Measurements from ENCODE around the gene CRY1. TPM values are rescaled to one million over a fixed set of nuclear protein-coding genes. Genes with fewer than 3 reads are reported as not detected.
"Not testable (repeated sequence)": the region's sequence is repeated elsewhere in the genome, so short reads cannot be mapped to it uniquely, and the experiment has no call there.

Gene CRY1
- total RNA-seq, 1 donor from 2014 or later = 10.1 TPM

- Mint-ChIP-seq H3K9me3 (ENCODE audit: unreplicated experiment) (no peaks in the 10 kb centered on the region), H3K4me1 (ENCODE audit: low read depth, unreplicated experiment) (no peaks in the 10 kb centered on the region), H3K4me3 (ENCODE audit: unreplicated experiment) (no peak overlapping the region), H3K36me3 (ENCODE audit: unreplicated experiment) (peaks cover 10% of the 10 kb centered on the region), H3K27ac (ENCODE audit: unreplicated experiment) (no peak overlapping the region), H3K27me3 (ENCODE audit: unreplicated experiment) (peaks cover 2% of the 10 kb centered on the region)
- no peak for DNase-seq
- no peak for TF ChIP-seq CTCF (IDR thresholded peaks at IDR 0.05; ENCODE audit: partially characterized antibody, unreplicated experiment)
Measured at GRCh38 chr12:106999446-106999845, 93.9 kb downstream of the CRY1 start.

DNA sequence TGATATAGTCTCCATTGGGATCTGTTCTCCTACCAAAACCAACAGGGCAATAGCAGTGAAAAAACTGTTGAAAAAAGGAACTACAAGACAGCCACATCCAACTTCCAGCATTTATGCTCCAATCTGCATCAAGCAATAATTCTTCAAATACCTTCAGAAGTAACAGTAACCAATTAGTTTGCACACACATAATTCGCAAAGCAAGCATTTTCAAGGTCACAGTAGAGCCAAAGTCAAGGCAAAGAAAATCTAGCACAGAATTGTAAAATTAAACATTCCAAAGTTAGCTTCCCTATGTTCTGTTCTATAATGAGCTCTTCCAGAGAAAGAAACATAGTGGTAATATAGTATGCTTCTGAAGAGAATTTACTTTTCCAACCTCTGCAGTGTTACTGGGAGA lies 95.4 kb downstream of the CRY1 start:
- Mint-ChIP-seq H3K4me3 (ENCODE audit: unreplicated experiment) (no peak overlapping the region), H3K27me3 (ENCODE audit: unreplicated experiment) (peaks cover 2% of the 10 kb centered on the region), H3K9me3 (ENCODE audit: unreplicated experiment) (no peaks in the 10 kb centered on the region), H3K4me1 (ENCODE audit: low read depth, unreplicated experiment) (no peaks in the 10 kb centered on the region), H3K36me3 (ENCODE audit: unreplicated experiment) (peaks cover 10% of the 10 kb centered on the region), H3K27ac (ENCODE audit: unreplicated experiment) (no peak overlapping the region)
- DNase-seq = no peak
- TF ChIP-seq CTCF (IDR thresholded peaks at IDR 0.05; ENCODE audit: partially characterized antibody, unreplicated experiment) = no peak

DNA sequence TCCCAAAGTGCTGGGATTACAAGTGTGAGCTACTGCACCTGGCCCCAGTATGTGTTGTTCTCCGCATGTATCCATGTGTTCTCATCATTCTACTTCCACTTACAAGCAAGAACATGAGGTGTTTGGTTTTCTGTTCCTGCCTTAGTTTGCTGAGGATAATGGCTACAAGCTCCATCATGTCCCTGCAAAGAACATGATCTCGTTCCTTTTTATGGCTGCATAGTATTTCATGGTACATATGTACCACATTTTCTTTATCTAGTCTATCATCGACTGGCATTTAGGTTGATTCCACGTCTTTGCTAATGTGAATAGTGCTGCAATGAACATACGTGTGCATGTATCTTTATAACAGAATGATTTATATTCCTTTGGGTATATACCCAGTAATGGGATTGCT lies 97.2 kb downstream of the CRY1 start:
- H3K36me3 Mint-ChIP-seq (ENCODE audit: unreplicated experiment); H3K4me1 Mint-ChIP-seq (ENCODE audit: low read depth, unreplicated experiment); H3K27ac Mint-ChIP-seq (ENCODE audit: unreplicated experiment); H3K4me3 Mint-ChIP-seq (ENCODE audit: unreplicated experiment); H3K9me3 Mint-ChIP-seq (ENCODE audit: unreplicated experiment); DNase-seq; H3K27me3 Mint-ChIP-seq (ENCODE audit: unreplicated experiment): not testable (repeated sequence)

DNA sequence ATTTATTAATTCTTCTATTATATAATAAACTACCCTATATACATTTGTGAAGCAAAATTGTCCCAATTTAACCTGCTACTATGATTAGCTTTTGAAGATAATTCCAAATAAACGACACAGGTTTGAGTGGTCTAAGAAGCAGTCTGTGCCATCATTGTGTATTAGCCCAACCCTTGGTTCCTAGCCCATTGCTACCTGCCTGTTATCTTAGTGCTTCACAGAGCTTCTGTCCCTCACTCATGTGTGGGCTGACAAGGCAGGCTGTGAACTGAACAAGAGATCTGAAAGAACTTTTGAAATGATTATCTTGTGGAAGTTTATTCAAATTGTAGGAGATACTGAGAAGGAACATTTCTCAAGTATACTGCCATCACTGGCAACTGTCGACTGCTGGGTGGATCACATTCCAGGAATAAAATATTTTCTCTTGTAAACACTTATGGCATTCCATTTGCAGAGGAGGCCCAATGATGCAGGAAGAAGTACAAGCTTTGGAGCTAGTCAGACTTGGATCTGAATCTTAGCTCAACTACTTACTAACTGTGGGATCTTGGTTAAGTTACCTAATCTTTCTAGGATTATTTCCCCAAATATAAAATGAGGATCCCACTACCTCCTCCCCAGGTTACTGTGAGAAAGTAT lies 98.6 kb downstream of the CRY1 start:
- no peaks in the 10 kb centered on the region for H3K9me3 Mint-ChIP-seq (ENCODE audit: unreplicated experiment)
- peaks cover 6% of the 10 kb centered on the region for H3K36me3 Mint-ChIP-seq (ENCODE audit: unreplicated experiment)
- no peaks in the 10 kb centered on the region for H3K4me1 Mint-ChIP-seq (ENCODE audit: low read depth, unreplicated experiment)
- no peak overlapping the region for H3K4me3 Mint-ChIP-seq (ENCODE audit: unreplicated experiment)
- DNase-seq = no peak
- no peaks in the 10 kb centered on the region for H3K27me3 Mint-ChIP-seq (ENCODE audit: unreplicated experiment)
- TF ChIP-seq CTCF (IDR thresholded peaks at IDR 0.05; ENCODE audit: partially characterized antibody, unreplicated experiment) = no peak
- no peak overlapping the region for H3K27ac Mint-ChIP-seq (ENCODE audit: unreplicated experiment)

GRCh38 chr12:106987846-106988245 lies 105.5 kb downstream of the CRY1 start:
- TF ChIP-seq CTCF (IDR thresholded peaks at IDR 0.05; ENCODE audit: partially characterized antibody, unreplicated experiment) = no peak
- peaks cover 7% of the 10 kb centered on the region for H3K36me3 Mint-ChIP-seq (ENCODE audit: unreplicated experiment)
- H3K27me3 Mint-ChIP-seq (ENCODE audit: unreplicated experiment) = peaks cover 4% of the 10 kb centered on the region
- H3K4me3 Mint-ChIP-seq (ENCODE audit: unreplicated experiment) = no peak overlapping the region
- H3K4me1 Mint-ChIP-seq (ENCODE audit: low read depth, unreplicated experiment) = peaks cover 4% of the 10 kb centered on the region
- H3K27ac Mint-ChIP-seq (ENCODE audit: unreplicated experiment) = no peak overlapping the region
- no peaks in the 10 kb centered on the region for H3K9me3 Mint-ChIP-seq (ENCODE audit: unreplicated experiment)
- DNase-seq = no peak
